HG03521 (cell line): ENCODE data around the gene SERPINA9.
"Not testable (repeated sequence)": the region's sequence is repeated elsewhere in the genome, so short reads cannot be mapped to it uniquely, and the experiment has no call there.

Experiments used
- ATAC-seq: cut with Tn5 transposase; IDR thresholded peaks from one replicate; pipeline ENCODE4 v1.9.1; 2021; ENCODE audit warnings: mild to moderate bottlenecking, moderate library complexity; ENCODE audit not compliant: unreplicated experiment

Gene SERPINA9

GRCh38 chr14:94428610-94429009, 47.4 kb downstream of the SERPINA9 start:
- no peak for ATAC-seq

GRCh38 chr14:94427016-94427613, 48.9 kb downstream of the SERPINA9 start:
- ATAC-seq, result no peak

- no peak for ATAC-seq
Measured at GRCh38 chr14:94426526-94426925, 49.5 kb downstream of the SERPINA9 start.

- ATAC-seq, result no peak
Measured at GRCh38 chr14:94424371-94424770, 51.6 kb downstream of the SERPINA9 start.

GRCh38 chr14:94423453-94424056, 52.4 kb downstream of the SERPINA9 start:
- no peak for ATAC-seq

GRCh38 chr14:94421316-94421715, 54.7 kb downstream of the SERPINA9 start:
- no peak for ATAC-seq

- ATAC-seq, result not testable (repeated sequence)
Measured at GRCh38 chr14:94417497-94418205, 58.3 kb downstream of the SERPINA9 start.
